K562 (cell line): ENCODE results near the gene AIF1L. TPM values are rescaled to one million over a fixed set of nuclear protein-coding genes. Genes with fewer than 3 reads are reported as not detected.
A peak's percentile ranks its signal among the peaks of the same experiment; 100 is the strongest.

Experiments used
- ATAC-seq: fragments of 200-7000 bp; cut with Tn5 transposase; 3 replicates; pipeline ENCODE4 v1.9.1; 2020; ENCODE audit warnings: moderate library complexity
- BruUV-seq: library from RNA; stranded (reverse); fragments of 400-500 nt; replicated peaks from 2 replicates; lab custom pipeline; 2021; lab: Mats Ljungman, UMichigan
- CTCF ChIA-PET: fragments of 300-600 bp; formaldehyde crosslinking; extraction: SDS; loops from one replicate; lab custom pipeline; 2021; ENCODE audit warnings: low intra/inter-chr PET ratio; lab: Yijun Ruan, JAX
- POLR2A ChIA-PET: fragments of 300-600, 350-650 bp; sonication (Branson Sonifier 250); formaldehyde crosslinking; extraction: SDS; loops from one replicate; lab custom pipeline; 2021; ENCODE audit warnings: antibody characterized with exemption, inconsistent platforms; lab: Yijun Ruan, JAX
- DNase-seq, 4 experiments: peaks; one replicate each; pipeline versions ENCODE4 v3.0.0 to v3.0.0-alpha.2; 2011 to 2018; ENCODE audit warnings: low spot score in 3 of 4, mixed read lengths in 3 of 4; ENCODE audit errors: extremely low read depth in 1 of 4
- FAIRE-seq: peaks from 2 replicates; lab custom pipeline; 2011; peaks lifted over from hg19 to GRCh38; lab: Jason Lieb, UNC
- H2AFZ ChIP-seq: 2 replicates; pipeline ENCODE4 v1.6.0; 2011; ENCODE audit warnings: low read depth, low read length, control low read depth, inconsistent platforms
- H3K27ac ChIP-seq: fragments of 200-600 bp; 3 replicates; pipeline ENCODE4 v1.8.0; 2011; ENCODE audit warnings: low read depth, mild to moderate bottlenecking, control low read depth, inconsistent platforms, low read length, moderate library complexity, mixed read lengths; ENCODE audit errors: extremely low read depth
- H3K27me3 ChIP-seq, 2 experiments: fragments of 300-600 bp in 1 of 2; 2 replicates in 1 of 2; 3 replicates in 1 of 2; pipeline versions ENCODE4 v1.6.0 to v1.8.0; 2011; ENCODE audit warnings: inconsistent platforms in 2 of 2, low read length in 2 of 2, mild to moderate bottlenecking in 1 of 2, mixed read lengths in 1 of 2, moderate library complexity in 1 of 2; ENCODE audit not compliant: control insufficient read depth in 2 of 2, insufficient read depth in 2 of 2
- H3K36me3 ChIP-seq: fragments of 300-600 bp; 3 replicates; pipeline ENCODE4 v1.8.0; 2011; ENCODE audit warnings: mild to moderate bottlenecking, low read length, inconsistent platforms; ENCODE audit not compliant: control insufficient read depth, insufficient read depth
- H3K4me1 ChIP-seq, 2 experiments: fragments of 200-600 bp in 1 of 2; replicated peaks in 1 of 2; 2 replicates in 1 of 2; 3 replicates in 1 of 2; pipeline versions ENCODE4 v1.5.1 to v1.8.0; 2011; ENCODE audit warnings: inconsistent platforms in 2 of 2, low read length in 2 of 2, mild to moderate bottlenecking in 1 of 2, mixed read lengths in 1 of 2, moderate library complexity in 1 of 2; ENCODE audit not compliant: control insufficient read depth in 2 of 2, insufficient read depth in 2 of 2
- H3K4me2 ChIP-seq: 2 replicates; pipeline ENCODE4 v1.6.1; 2011; ENCODE audit warnings: low read length, control low read depth, inconsistent platforms, mixed read lengths; ENCODE audit not compliant: insufficient read depth
- H3K4me3 ChIP-seq: fragments of 200-600 bp; sonication (generic), shearing (Covaris generic); 2 replicates; pipeline ENCODE4 v1.5.1; 2016; ENCODE audit warnings: control low read depth, inconsistent platforms
- H3K79me2 ChIP-seq: fragments of 200-600 bp; 3 replicates; pipeline ENCODE4 v1.8.0; 2011; ENCODE audit warnings: low read length, inconsistent platforms; ENCODE audit not compliant: control insufficient read depth, insufficient read depth
- H3K9ac ChIP-seq, 2 experiments: 2 replicates each; pipeline versions ENCODE4 v1.6.0 to v1.6.1; 2011; ENCODE audit warnings: low read depth in 2 of 2, low read length in 2 of 2, control low read depth in 1 of 2, inconsistent platforms in 1 of 2, mild to moderate bottlenecking in 1 of 2, mixed read lengths in 1 of 2; ENCODE audit not compliant: insufficient read depth in 1 of 2
- H3K9me1 ChIP-seq: one replicate; pipeline ENCODE4 v1.6.0; 2011; ENCODE audit warnings: inconsistent platforms, mild to moderate bottlenecking, low read length, moderate library complexity; ENCODE audit not compliant: control insufficient read depth, insufficient read depth
- H3K9me3 ChIP-seq: replicated peaks from 2 replicates; pipeline ENCODE4 v1.5.1; 2011; ENCODE audit warnings: low read depth, low read length, inconsistent platforms; ENCODE audit not compliant: control insufficient read depth, insufficient read depth
- H4K20me1 ChIP-seq: replicated peaks from 2 replicates; pipeline ENCODE4 v1.6.1; 2011; ENCODE audit warnings: low read length, inconsistent platforms, mixed read lengths; ENCODE audit not compliant: control insufficient read depth, insufficient read depth
- HDGF ChIP-seq: fragments of 450-650 bp; IDR thresholded peaks from 2 replicates; pipeline ENCODE4 v1.6.1; 2016
- PHB2 ChIP-seq: fragments of 450-650 bp; IDR thresholded peaks from 2 replicates; pipeline ENCODE4 v1.6.1; 2017; ENCODE audit warnings: low read depth
- WGBS: fragments of 100-300 bp; shearing (Covaris generic); methylation state at CpG from one replicate; pipeline ENCODE4 v1.1.6; 2016; ENCODE audit warnings: low coverage, mixed read lengths; ENCODE audit not compliant: insufficient coverage; ENCODE audit errors: missing lambda C conversion rate; 5-methylcytosine and 5-hydroxymethylcytosine counted together
- in situ Hi-C: fragments of 300-500 bp; cut with MboI; formaldehyde crosslinking; loops from 4 replicates; pipeline ENCODE4 v1.15.0; 2018; ENCODE audit warnings: inconsistent platforms, mixed read lengths
- intact Hi-C: fragments of 100-400 bp; cut with micrococcal nuclease; formaldehyde crosslinking; loops from 2 replicates; pipeline ENCODE4 v1.14.2; 2022
- polyA plus RNA-seq, 8 experiments: library from polyadenylated mRNA; depleted of rRNA in 4 of 8; stranded (reverse) in 5 of 8; unstranded in 3 of 8; fragments of >200 nt; fragmentation: Nextera tagmentation in 2 of 8; fragmentation: Illumina TruSeq in 1 of 8; extraction: Ambion mirVana in 2 of 8; extraction: Trizol in 1 of 8; gene quantifications; 2 replicates each; pipeline versions ENCODE4 v1.2.1 to v1.2.3, GENCODE V29; 2011 to 2014; ENCODE audit warnings: inconsistent platforms in 1 of 8, missing spikeins in 1 of 8
- total RNA-seq, 7 experiments: library from RNA; depleted of rRNA in 6 of 7; stranded (reverse); fragments of >200 nt in 6 of 7; fragmentation: Illumina TruSeq in 2 of 7; extraction: Trizol in 2 of 7; gene quantifications; 2 replicates each; pipeline versions ENCODE4 v1.2.1 to v1.2.3, GENCODE V29; 2011 to 2021; ENCODE audit warnings: low replicate concordance in 1 of 7
- TF ChIP-seq, protein P1 (sequence below): sonication (generic); formaldehyde crosslinking; IDR thresholded peaks from 2 replicates; pipeline ENCODE4 v1.8.1; 2023; ENCODE audit warnings: mild to moderate bottlenecking, missing genetic modification reagents
- TF ChIP-seq, protein P2 (sequence below), 2 experiments: fragments of 450-650 bp in 1 of 2; sonication (generic) in 1 of 2; formaldehyde crosslinking; conservative IDR thresholded peaks; 2 replicates each; pipeline versions ENCODE4 v1.4.0 to v1.8.1; 2020 to 2022; ENCODE audit warnings: mild to moderate bottlenecking in 1 of 2, missing genetic modification reagents in 1 of 2

AIF1L gene
- total and polyA plus RNA-seq, 9 of the 15 experiments (the other 6 are each of a cell fraction or from before 2014, with no cell fraction given): 0.34 to 9.1 (median 1.3) TPM

DNA sequence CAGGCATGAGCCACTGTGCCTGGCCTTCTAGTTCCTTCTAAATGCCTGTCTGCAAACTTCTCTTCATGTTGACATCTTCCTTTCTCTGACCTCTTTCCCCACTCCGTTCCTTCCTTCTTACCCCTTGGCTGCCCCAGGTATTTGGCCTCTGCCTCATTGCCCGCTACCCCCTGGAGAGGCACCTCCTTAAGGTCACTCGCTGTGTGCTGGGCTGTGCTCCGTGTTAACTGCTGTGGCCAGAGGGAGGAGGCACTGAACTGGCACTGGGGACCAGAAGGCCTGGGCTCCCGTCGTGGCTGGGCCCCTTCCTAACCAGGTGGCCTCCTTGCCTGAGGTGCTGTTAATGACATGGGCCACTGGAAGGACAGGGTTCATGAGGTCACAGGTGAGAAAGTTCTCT, 48.0 kb upstream of the AIF1L start:
- intact Hi-C loops: no loop called here
- CTCF ChIA-PET: interaction anchor here (3.0 to 8.2 kb wide), 2 partner anchors 50 to 179 kb away, joined by 11 to 201 read pairs; no protein-coding TSS in a partner anchor
- WGBS: 7% methylated on average over 6 of the region's 6 CpGs

More for the DNA sequence above, 48.0 kb upstream of the AIF1L start:
- peak overlapping the region in 1 of 2 experiments; percentile 39; a peak in 2 of 4 replicates for H3K9ac ChIP-seq
- DNase-seq: no peak
- H3K79me2 ChIP-seq: no peaks in the 10 kb centered on the region
- H3K36me3 ChIP-seq: no peaks in the 10 kb centered on the region
- H3K27me3 ChIP-seq: peaks cover 58 to 73% of the 10 kb centered on the region in 2 experiments
- no peak overlapping the region for H2AFZ ChIP-seq
- no peak for FAIRE-seq
- in situ Hi-C loops: no loop called here
- H3K4me1 ChIP-seq: peaks cover 0 to 33% of the 10 kb centered on the region in 2 experiments; a peak in 3 of 5 replicates
- TF ChIP-seq PHB2: no peak
- TF ChIP-seq HDGF: no peak
- TF ChIP-seq, protein P1, sequence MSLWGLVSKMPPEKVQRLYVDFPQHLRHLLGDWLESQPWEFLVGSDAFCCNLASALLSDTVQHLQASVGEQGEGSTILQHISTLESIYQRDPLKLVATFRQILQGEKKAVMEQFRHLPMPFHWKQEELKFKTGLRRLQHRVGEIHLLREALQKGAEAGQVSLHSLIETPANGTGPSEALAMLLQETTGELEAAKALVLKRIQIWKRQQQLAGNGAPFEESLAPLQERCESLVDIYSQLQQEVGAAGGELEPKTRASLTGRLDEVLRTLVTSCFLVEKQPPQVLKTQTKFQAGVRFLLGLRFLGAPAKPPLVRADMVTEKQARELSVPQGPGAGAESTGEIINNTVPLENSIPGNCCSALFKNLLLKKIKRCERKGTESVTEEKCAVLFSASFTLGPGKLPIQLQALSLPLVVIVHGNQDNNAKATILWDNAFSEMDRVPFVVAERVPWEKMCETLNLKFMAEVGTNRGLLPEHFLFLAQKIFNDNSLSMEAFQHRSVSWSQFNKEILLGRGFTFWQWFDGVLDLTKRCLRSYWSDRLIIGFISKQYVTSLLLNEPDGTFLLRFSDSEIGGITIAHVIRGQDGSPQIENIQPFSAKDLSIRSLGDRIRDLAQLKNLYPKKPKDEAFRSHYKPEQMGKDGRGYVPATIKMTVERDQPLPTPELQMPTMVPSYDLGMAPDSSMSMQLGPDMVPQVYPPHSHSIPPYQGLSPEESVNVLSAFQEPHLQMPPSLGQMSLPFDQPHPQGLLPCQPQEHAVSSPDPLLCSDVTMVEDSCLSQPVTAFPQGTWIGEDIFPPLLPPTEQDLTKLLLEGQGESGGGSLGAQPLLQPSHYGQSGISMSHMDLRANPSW: peak; percentile 88; the same call in 1 of the 2 replicates
- TF ChIP-seq, protein P2, sequence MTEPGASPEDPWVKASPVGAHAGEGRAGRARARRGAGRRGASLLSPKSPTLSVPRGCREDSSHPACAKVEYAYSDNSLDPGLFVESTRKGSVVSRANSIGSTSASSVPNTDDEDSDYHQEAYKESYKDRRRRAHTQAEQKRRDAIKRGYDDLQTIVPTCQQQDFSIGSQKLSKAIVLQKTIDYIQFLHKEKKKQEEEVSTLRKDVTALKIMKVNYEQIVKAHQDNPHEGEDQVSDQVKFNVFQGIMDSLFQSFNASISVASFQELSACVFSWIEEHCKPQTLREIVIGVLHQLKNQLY (CRISPR knock-in tag; conservative IDR thresholded peaks at IDR 0.05): 0 out of 4 replicates have a peak, but pooled peaks of 1 of the 2 experiments have one; percentile 41
- POLR2A ChIA-PET: interaction anchor here (0.6 to 99.3 kb wide), 8 partner anchors 9 to 545 kb away, joined by 3 to 3336 read pairs (median 6); partner anchors contain the start of genes AIF1L and NUP214
- peaks cover 4% of the 10 kb centered on the region for H3K9me1 ChIP-seq
- BruUV-seq: no TSS peak
- peaks cover 37% of the 10 kb centered on the region for H4K20me1 ChIP-seq
- H3K9me3 ChIP-seq: no peaks in the 10 kb centered on the region
- H3K4me3 ChIP-seq: no peak overlapping the region
- ATAC-seq: no peak
- no peak overlapping the region for H3K27ac ChIP-seq
- H3K4me2 ChIP-seq: no peak overlapping the region
